Measurements from ENCODE around the gene TMPRSS11D.

The TMPRSS11D gene

DNA sequence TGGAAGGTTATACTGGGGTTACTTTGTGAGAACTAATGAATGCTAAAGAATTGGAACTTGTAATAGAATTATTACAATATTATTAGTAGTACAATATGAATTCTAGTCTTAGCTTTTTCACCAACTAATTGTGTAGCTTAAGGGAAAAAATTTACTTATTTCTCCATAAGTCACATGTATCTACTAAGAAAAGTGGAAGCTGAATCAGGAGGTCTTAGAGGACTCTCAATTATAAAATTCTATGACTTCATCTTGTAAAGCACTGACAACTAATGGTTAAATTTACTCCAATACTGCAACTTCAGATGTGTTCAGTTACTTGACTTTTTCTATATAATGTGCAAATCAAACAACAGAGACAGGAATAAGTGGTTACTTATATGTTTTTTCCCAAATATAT, 899 bp upstream of the TMPRSS11D start:
- no peak for DNase-seq

DNA sequence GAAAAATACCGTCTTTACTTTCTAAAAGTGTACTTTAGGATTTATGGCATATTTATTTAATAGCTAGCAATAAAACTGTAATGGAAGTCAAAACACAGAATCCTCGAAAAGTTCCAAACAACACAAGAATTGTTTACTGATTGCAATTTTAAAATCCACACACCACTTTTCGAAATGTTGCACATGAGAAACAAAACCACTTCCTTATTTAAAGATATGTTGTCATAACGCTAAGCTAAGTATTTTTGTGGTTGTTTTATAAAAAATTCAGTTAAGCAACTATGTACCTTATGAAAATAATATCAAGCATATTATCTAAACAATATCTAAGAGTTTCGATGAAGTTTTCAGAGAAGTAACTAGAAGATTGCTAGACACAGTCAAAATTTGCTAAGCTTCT, 344 bp downstream of the TMPRSS11D start:
- DNase-seq, result no peak

DNA sequence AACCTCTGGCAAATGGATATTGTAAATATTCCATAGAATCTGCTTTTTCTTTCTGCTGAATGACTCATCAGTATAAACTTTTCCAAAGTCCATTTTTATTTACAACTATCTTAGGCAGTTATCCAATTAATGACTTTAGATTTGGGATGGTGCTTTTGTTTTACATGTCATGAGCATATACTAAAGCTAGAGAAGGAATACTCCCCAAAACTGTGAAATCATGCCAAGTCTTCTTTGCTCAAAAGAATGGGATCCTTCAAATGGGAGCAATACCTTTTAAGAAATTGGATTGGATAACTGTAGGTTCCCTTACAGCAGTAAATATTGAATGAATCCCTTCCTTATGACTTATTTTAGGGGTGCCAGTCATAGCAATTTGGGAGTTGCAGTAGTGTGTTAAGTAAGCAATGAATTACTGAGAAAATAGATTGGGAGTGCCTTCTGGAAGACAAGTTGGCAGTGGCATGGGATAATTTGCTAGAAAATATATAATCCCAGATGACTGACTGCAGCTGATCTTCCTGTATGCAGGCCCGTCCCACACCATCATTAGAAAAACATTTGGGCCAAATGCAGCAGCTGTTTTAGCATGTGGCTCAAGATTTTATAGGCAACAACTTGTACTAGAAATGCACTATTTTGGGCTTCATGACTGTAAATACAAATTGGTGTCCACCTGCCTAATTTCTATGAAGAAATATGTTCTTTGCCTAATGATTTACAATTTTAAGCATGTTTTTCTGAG, 2.8 kb downstream of the TMPRSS11D start:
- DNase-seq, result no peak

DNA sequence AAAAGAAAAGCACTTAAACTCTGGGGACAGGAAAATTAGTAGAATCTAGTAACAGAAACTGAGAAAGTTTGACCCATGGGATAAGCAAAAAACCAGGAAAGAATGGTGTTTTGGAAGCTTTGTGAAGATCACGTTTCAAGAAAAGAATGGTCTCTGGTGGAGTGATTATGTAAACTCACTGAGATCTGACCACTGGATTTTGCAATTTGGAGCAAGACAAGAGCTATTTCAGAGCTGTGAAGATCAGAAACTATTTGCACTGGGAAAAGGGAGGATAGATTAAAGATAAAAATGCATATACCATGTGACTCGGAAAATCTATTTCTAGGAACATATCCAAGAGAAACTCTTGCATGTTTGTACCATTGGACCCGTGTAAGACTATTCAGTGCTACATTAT, 4.3 kb downstream of the TMPRSS11D start:
- no peak for DNase-seq

DNA sequence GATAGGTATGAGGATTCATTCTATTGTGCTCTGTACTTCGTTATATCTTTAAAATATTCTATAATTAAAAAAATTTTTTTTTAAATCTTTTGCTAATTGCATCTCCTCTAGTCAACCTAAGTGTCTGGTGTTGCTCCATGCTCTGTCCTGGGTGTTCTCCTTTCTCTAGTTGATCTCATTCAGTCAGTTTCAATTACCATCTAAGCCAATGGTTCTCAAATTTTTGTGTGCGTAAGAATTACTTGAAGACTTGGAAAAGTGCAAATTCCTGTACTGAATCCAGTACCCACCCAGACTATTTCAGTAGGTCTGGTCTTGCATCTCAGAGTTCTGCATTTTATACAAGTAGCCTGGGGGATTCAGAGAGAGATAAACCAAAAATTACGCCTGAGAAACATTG, 6.7 kb downstream of the TMPRSS11D start:
- no peak for DNase-seq

DNA sequence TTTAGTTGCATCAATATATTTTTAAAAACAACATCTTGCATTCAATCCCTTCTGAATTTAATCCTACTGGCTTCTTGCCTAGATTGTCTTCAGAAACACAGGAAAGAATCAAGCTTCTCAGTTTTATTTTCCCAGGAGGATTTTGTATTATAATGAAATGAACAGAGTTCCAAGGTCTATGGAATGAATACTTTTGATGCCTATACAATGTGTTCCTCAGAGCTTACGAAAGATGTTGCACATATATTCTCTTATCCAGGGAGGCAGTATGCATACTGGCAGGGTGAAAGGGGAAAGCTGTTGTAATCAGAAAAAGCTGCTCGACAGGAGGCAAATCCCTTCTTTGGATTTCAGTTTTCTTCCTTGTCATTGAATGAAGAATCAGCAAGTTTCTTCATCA, 8.8 kb downstream of the TMPRSS11D start:
- no peak for DNase-seq

DNA sequence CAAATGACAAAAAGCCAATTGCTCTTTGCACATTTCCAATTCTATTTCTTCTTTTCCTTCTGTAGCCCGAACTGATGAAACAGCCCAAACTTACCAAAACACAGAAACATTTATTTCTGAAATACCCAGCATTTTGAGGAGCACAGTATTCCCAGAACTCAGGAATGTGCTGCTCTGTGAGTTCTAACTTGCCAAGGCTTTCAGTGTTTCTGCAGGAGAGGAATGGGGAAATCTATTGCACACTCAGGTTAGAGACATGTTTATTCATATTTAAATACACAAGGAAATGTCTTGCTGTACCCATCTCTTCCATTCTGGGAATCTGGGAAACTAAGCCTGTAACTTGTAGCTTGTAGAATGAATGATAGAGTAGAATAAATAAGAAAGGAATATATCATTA, 10.7 kb downstream of the TMPRSS11D start:
- no peak for DNase-seq

DNA sequence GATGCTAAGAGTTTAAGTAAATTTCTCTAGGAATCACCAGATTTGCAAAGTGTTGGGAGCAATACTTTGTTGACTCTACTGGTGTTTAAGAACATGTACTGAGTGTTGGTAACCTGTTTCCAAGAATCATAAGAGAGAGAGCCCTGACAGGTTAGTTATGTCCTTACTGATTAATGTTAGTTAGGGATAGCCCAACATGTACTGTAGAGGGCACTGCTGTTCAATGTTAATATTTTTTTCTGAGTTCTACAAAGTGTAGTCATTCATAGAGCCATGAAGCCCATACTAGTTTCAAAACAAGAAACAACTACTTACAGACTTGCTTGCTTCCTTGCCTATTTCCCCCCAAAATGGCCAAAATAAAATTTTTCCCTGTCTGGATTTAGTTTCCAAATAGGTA, 11.9 kb downstream of the TMPRSS11D start:
- no peak for DNase-seq

DNA sequence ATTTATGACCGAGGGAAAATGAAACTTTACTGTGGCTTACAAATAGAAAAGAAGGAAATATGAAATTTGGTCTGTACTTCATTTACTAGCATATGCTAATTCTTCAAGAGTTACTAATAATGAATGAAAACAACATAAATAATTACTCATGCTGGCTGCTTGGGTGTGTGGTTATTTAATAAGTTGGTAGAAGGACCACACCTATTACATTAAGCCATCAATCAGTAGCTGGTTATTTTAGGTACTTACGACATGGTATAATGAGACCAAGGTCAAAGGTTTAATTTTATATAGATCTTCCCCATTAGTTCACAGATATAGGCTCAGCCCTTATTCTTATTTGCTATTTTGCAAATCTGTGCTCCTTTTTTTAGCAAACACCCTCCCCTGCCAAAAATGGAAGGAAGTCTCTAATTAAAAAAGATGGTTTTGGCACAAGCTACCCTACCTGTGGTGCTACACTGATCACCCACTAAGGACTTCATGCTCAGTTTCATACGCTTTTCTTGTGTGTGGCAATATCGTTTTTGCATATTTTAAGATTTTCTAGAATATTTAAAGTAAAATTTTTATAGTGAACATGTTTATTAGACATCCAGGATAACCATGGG, 14.1 kb downstream of the TMPRSS11D start:
- no peak for DNase-seq

DNA sequence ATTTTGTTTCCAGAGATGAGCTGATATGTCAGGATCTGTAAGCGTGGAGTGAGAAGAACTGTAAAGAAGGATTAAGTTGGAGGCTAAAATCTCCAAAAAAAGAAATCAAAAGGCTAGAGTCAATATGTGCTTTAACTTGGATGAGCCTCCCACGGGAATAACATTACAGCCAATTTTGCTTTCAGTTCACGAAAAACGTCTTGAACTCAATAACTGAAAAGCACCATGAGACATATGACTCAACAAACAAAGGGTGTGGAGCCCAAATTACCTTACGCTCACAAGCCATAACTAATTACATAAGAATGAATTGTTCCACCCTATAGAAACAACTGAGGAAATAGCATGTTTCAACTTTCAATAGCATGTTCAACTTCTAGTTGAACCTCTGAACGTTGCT, 22.3 kb downstream of the TMPRSS11D start:
- no peak for DNase-seq

DNA sequence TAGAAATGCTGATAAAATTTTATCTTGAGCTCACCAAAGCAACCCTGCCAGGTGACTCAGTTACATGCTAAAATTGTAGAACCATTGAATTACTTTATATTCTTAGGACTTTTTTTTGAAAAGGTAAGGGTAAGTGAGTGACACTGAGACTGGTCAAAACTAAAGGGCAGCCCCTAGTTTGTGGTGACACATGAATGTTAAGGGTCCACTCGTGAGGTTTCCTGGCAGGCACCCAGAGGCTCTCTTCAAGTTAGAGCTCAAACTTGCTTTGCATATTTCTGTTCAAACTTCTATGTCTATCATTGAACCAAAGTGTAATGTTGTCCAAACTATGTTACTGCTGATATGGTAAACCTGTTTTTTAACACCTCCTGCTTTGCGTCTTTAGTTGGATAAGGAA, 30.5 kb downstream of the TMPRSS11D start:
- no peak for DNase-seq

DNA sequence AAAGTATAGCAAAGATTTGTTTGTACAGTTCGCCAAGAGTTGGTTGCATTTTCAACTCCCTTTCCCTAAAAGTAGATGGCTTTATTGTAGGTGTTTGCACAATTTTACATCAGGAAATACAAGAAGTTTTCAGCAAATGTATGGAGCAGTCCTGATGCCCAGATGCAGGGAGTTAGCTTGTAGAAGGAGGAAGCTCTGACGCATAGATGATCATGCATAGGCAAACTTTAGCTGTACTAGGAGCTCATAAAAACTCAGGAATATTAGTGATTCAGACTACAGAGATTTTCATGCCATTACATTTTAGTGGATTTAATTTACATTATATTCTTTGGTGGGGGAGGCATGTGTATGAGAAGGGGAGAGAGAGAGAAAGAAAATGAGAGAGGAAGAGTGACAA, 62.9 kb downstream of the TMPRSS11D start:
- no peak for DNase-seq

DNA sequence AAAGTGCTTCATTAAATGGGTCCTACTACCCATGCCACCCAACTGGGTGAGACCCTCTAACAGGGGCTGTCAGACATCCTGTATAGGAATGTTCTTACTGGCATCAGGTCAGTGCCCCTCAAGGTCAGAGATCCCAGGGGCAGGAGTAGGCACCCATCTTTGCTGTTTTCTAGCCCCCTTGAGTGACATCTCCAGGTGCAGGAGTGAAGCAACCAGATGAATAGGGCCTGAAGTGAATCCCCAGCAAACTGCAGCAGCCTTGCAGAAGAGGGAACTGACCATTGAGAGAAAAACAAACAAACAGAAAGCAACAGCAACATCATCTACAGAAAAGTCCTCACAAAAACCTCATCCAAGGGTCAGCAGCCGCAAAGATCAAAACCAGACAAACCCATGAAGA, 73.8 kb downstream of the TMPRSS11D start:
- DNase-seq, result no peak

DNA sequence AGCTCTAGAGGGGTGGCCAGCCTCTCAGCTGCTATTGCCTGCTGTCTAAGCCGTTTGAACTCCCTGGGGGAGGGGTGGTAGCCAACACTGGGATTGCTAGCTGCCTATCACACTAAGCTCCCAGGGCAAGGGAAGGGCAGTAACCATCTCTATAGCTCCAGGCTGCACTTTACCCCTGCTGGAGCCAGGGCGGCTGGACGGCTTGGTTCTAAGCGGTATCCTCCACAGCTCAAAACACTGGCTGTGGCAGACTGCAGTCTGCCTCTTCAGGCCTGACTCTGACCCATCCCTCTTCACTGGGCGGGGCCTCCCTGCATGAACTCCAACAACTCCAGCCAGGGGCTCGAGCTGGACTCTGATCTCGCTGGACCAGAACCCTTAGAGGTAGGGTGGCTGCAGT, 74.3 kb downstream of the TMPRSS11D start:
- no peak for DNase-seq

DNA sequence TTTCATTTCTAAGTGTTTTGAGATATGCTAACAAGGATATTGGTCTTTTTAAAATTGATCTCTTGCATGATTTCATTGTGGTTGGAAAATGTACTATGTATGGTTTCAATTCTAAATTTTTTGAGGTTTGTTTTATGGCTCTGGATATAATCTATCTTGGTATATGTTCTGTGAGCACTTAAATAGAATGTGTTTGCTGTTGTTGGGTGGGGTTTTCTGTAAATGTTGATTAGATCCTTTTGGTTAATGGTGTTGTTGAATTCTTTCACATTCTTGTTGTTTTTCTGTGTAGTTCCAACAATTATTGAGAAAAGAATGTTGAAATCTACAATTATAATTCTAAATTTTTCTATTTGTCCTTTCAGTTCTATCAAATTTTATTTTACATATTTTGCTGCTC, 87.0 kb downstream of the TMPRSS11D start:
- no peak for DNase-seq

DNA sequence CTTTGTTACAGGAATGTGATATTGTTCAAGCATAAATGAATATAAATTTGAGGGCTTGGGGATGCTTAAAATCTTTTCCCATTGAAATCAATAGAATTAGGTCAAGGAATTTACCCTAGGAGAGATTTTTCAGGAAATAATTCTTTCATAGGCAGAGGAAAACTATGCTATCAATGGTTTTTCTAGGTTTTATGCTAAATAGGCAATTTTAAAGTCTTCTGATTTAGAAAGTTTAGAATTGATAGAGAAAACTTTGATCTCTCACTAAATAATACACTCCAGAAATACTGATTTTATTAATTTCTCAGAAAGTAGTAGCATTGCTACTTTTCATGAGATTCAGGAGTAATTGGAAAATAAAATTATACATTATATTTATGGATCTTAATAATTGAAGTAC, 93.1 kb downstream of the TMPRSS11D start:
- DNase-seq, result no peak

DNA sequence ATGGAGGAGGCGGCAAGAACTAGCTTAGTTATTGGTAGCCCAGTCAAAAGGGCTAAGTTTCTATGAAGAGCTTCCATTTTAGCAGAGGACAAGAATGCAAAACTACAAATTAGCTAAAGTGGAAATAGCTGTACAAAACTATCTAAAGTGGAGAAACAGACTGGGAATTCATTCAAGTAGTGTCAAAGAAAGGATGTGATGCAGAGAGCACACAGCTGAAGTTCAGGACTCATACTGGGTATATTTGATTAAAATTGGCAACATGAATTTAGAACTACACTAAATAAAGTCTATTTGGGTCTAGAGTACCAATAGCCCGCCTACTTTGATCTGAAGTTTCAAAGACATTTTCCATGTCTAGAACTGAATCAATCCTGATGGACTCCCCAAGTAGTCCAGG, 96.5 kb downstream of the TMPRSS11D start:
- no peak for DNase-seq

DNA sequence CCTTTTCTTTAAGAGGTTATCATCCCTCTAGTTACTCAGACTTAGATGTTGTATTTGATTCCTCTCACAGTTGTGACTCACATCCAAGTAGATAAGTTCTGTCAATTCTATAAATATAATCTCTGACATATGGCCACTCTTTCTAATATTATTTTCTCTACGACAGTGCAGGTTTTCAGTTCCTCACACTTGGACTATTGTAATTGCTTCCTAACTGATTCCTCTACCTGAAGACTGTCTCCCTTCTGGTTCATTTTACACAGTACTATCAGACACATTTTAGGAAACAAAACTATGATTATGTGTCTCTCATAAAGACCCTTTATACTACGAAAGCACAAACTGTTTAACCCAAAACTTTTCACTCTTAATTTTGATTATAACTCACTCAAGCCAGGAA, 98.3 kb downstream of the TMPRSS11D start:
- no peak for DNase-seq

DNA sequence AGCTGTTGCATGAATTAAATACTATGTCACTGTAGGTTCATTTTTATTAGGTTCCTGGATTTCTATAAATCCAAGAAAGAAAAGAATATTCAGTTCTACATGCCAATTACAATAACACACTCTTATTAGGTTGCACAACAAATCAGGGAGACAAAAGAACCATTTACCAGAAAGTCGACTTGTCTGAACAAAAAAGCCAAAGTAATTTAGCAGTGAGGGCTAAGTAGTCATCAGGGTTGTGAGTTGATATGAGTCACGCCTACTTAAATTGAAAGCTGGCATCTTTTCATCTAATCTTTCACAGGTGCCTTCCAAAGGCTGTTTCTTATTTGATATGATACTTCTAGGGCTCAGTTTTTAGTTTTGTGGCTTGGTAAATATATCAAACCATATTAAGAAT, 104.2 kb downstream of the TMPRSS11D start:
- DNase-seq, result no peak

DNA sequence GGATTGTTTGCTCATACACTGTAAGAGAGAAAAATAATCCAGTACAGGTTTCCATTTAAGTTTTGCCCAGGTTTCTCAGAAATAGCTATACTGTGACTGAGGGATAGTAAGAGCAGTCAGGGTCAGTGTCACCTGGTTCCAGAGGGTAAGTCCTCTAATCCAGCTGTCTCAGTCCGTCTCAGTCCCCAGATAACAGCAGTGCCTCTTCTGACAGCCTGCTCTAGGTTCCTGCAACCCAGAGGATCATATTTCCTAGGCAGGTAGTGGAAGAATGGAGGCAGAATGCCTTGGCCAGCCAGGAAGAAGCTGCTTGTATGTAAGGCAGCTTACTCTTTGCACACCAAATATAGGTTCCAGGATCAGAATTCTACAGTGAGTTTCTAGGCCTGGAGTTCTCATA, 107.1 kb downstream of the TMPRSS11D start:
- DNase-seq, result no peak

All from NK-92 treated with Interleukin-12 subunit alpha and Interleukin-12 subunit beta, amount 100 ng/mL, for 24 hours (cell line).